Mesothelial cell of epicardium (in vitro differentiated cells): ENCODE data around the gene SRRD. TPM values are rescaled to one million over a fixed set of nuclear protein-coding genes. Genes with fewer than 3 reads are reported as not detected.

Source experiments
- DNase-seq, 2 experiments: peaks; one replicate each; pipeline ENCODE4 v3.0.0; 2021; ENCODE audit warnings: low spot score in 2 of 2; ENCODE audit not compliant: unreplicated experiment in 2 of 2
- H3K27ac Mint-ChIP-seq: 2 replicates; pipeline ENCODE4 v1.8.0; 2021; ENCODE audit warnings: mixed read lengths
- H3K27me3 Mint-ChIP-seq: 2 replicates; pipeline ENCODE4 v1.8.0; 2021; ENCODE audit warnings: low read depth, mixed read lengths
- H3K36me3 Mint-ChIP-seq: 2 replicates; pipeline ENCODE4 v1.8.0; 2021; ENCODE audit warnings: mixed read lengths
- H3K4me1 Mint-ChIP-seq: 2 replicates; pipeline ENCODE4 v1.8.0; 2021; ENCODE audit warnings: mixed read lengths
- H3K4me3 Mint-ChIP-seq: 2 replicates; pipeline ENCODE4 v1.8.0; 2021; ENCODE audit warnings: mild to moderate bottlenecking, moderate library complexity, mixed read lengths
- H3K9me3 Mint-ChIP-seq: 2 replicates; pipeline ENCODE4 v1.8.0; 2021; ENCODE audit warnings: mixed read lengths
- CTCF ChIP-seq: fragments of 200-600 bp; sonication (generic); IDR thresholded peaks from one replicate; pipeline ENCODE4 v1.5.0; 2021; ENCODE audit warnings: antibody characterized with exemption; ENCODE audit not compliant: unreplicated experiment
- total RNA-seq: library from RNA; stranded (reverse); gene quantifications from 3 replicates; pipeline ENCODE4 v1.2.1, GENCODE V29; 2021

The SRRD gene
- total RNA-seq, 1 donor from 2014 or later = 24.1 TPM

GRCh38 chr22:26452236-26453016, 31.3 kb upstream of the SRRD start:
- H3K27ac Mint-ChIP-seq = no peak overlapping the region
- H3K4me1 Mint-ChIP-seq = no peaks in the 10 kb centered on the region
- H3K9me3 Mint-ChIP-seq = no peaks in the 10 kb centered on the region
- no peak overlapping the region for H3K4me3 Mint-ChIP-seq
- no peak for TF ChIP-seq CTCF
- no peak for DNase-seq
- no peaks in the 10 kb centered on the region for H3K27me3 Mint-ChIP-seq
- H3K36me3 Mint-ChIP-seq = peaks cover 26% of the 10 kb centered on the region

- Mint-ChIP-seq H3K27ac (no peak overlapping the region), H3K9me3 (no peaks in the 10 kb centered on the region), H3K27me3 (no peaks in the 10 kb centered on the region), H3K36me3 (peaks cover 30% of the 10 kb centered on the region), H3K4me1 (no peaks in the 10 kb centered on the region), H3K4me3 (no peak overlapping the region)
- TF ChIP-seq CTCF = no peak
- DNase-seq = no peak
Observed at GRCh38 chr22:26453216-26453615, 30.5 kb upstream of the SRRD start.

GRCh38 chr22:26453812-26454500, 29.7 kb upstream of the SRRD start:
- DNase-seq = no peak
- no peak for TF ChIP-seq CTCF
- Mint-ChIP-seq H3K27me3 (no peaks in the 10 kb centered on the region), H3K36me3 (peaks cover 33% of the 10 kb centered on the region), H3K27ac (no peak overlapping the region), H3K4me3 (no peak overlapping the region), H3K4me1 (no peaks in the 10 kb centered on the region), H3K9me3 (no peaks in the 10 kb centered on the region)

GRCh38 chr22:26457661-26458272, 25.9 kb upstream of the SRRD start:
- TF ChIP-seq CTCF = no peak
- peaks cover 30% of the 10 kb centered on the region for H3K36me3 Mint-ChIP-seq
- DNase-seq = no peak
- H3K27me3 Mint-ChIP-seq = no peaks in the 10 kb centered on the region
- no peak overlapping the region for H3K27ac Mint-ChIP-seq
- no peak overlapping the region for H3K4me3 Mint-ChIP-seq
- H3K9me3 Mint-ChIP-seq = no peaks in the 10 kb centered on the region
- H3K4me1 Mint-ChIP-seq = no peaks in the 10 kb centered on the region

- no peak overlapping the region for H3K27ac Mint-ChIP-seq
- no peaks in the 10 kb centered on the region for H3K27me3 Mint-ChIP-seq
- H3K9me3 Mint-ChIP-seq = no peaks in the 10 kb centered on the region
- TF ChIP-seq CTCF = no peak
- H3K36me3 Mint-ChIP-seq = peaks cover 30% of the 10 kb centered on the region
- H3K4me3 Mint-ChIP-seq = no peak overlapping the region
- no peaks in the 10 kb centered on the region for H3K4me1 Mint-ChIP-seq
- DNase-seq = no peak
Observed at GRCh38 chr22:26460202-26460601, 23.5 kb upstream of the SRRD start.
